OCI-LY3 (cell line): ENCODE results near the gene ITGAX.

Experiments
- CTCF ChIP-seq: fragments of 200-600, 300-600 bp; sonication (generic); IDR thresholded peaks from 2 replicates; pipeline ENCODE4 v1.5.1; 2014; ENCODE audit warnings: antibody characterized with exemption, low read length, low read depth
- EZH2phosphoT487 ChIP-seq: fragments of 200-600 bp; shearing (Covaris generic); IDR thresholded peaks from 2 replicates; pipeline ENCODE4 v1.6.1; 2018; ENCODE audit warnings: antibody characterized with exemption, mixed run types, low read depth

GRCh38 chr16:31375231-31375630, 20.3 kb downstream of the ITGAX start:
- no peak for TF ChIP-seq CTCF
- no peak for TF ChIP-seq EZH2phosphoT487
